ENCODE measurements around the gene HPCA.

DNA sequence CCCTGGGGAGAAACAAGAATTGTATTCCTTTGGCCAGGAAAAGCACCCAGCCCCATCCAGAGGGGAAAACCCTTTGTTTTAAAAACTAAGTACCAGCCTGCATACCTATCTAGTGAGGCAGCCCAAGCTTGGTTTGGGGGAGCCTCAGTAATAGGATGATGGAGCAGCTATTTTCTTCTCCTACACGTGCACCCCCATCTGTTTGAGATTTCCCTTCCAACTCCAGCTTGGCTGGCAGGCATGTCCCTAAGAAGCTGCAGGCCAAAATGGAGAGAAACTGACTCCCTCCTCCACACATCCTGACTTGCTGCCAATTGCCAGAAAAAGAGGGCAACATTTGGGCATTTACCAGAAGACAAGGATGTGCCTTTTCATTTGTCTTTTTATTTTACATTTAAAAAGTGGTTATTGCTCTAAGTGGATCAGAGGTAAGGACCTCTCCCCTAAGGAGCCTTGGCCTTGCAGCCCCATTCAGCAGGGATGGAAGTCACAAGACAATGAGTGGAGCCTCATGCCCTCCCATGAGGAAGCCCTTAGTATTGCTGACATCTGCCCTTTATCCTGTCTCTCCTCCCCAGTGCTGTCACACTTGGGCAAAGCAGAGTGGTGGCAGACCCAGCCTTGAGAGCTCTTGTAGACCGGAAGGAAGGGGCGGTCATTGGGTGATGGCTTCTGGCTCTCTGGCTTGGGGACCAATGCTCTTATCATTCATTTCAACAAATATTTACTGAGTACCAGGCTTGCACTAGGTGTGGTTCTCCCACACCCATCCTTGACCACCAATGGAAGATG, 24.2 kb upstream of the HPCA start:
- TF ChIP-seq EZH2 (IDR thresholded peaks at IDR 0.05; ENCODE audit: insufficient read depth, poor library complexity, severe bottlenecking) (no peak), EZH2phosphoT487 (IDR thresholded peaks at IDR 0.05; ENCODE audit: insufficient read depth, low read depth) (no peak)

Measured in GM23248 (cell line).